ENCODE results near the gene MED12L.

Gene MED12L

DNA sequence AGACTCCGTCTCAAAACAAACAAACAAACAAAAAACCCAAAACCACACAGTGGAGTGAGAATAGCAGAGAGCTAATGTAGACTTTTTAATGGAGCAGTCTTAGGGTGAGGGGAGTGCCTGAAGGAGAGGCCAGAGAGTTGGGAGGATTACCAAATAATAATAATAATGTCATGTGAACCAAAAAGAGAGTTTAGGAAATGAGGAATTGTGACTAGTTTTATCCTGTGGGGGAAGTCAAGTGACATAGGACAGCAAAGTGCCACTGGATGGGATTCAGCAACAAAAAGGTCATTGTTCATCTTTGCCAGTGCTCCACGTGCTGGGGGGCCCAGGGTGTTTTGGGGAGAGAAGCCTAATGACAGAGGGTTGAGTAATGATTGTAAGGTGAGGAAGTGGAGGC, 218.3 kb downstream of the MED12L start:
- DNase-seq, result no peak

DNA sequence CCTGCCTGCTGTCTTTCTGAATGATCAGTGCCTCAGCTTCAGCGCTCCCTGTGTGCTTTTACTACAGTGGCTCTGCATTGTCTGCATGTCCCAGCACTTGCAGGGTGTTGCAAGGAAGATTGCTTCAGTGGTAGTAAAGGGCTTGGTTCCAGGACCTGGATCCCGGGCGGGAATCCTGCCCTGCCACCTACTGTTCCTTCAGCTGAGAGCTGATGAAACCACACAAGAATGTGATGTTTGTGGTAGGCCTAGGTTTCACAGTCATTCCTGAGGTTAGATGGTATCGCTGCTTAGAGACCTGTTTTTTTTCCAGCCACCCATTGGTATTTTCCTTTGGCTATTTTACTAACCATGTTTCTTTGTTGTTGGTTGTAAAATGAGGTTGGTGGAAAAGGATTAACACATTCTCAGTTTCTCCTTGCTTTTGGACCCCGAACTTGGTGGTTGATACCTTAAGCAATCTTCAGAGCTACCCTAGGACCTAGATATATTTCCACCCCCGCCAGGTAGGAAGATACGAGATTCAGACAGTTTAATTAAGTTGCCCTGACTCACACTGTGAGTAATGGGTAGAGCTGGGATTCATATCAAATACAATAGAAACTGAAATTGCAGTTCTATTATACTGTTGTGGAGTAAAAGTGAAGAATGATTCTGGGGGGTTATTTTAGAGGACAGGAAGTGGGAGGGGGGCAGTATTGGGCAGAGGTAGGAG, 219.8 kb downstream of the MED12L start:
- peak; percentile 99 for DNase-seq

DNA sequence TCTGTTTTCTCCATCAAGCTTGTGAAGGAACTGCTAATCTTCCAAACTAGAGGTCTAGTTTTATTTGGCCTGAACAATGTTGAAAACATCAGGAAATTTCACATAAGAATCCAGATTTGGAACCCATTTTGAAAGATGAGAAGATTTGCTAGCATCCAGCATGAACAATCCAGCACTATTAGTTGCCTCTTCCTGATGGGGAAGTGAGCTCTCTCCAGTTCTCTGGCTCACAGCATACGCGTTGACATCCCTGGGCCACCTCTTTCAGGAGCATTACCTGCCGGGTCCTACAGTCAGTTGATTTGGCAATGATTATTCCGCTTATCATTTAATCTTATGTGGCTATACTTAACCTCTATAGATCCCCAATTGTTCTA, 220.3 kb downstream of the MED12L start:
- no peak for DNase-seq

DNA sequence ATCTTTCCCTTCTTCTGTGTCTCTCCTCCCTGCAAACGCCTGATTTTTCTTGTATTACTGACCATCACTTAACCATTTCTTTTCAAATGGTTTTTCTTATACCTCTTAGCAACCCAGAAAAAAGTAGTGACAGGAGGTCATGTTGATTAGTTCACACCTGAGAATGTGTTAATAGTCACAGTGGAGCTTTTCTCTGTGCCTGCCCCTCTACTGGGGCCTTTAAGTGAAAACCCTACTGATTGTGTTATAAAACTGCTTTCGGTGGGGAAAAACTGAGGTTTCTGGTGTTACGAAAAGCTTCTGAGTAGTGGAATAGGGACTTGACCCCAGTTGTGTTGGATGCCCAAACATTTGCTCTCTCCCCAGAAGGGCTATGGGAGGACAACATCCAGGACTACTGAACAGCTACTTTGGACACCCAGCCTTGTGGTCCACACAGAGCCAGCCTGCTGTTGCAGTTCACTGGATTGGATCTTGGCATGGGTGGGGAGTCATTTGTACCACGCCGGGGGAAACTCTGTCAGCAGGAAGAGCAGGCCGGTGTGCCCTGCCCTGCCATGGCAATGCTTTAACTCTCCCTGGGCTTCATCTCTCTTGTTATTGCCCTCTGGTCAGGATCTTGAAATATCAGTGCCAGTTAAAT, 220.8 kb downstream of the MED12L start:
- DNase-seq, result no peak

DNA sequence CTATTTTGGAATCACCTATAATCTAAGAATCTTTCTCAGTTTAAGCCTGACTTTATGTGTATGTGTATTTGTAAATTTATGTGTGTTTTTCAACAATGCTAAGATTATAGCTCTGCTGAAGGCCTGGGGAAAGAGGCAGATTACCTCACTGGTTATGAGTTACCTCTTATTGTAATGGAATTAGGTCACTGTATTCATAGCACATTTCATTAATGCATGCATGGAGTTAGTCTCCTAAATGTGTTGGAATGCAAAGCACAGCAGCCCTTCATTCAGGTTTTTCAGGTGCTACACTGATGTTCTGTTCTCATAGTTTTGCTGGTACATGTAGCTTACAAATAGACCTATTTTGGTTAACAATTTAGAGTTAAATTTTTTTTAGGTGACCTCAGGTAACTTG, 221.7 kb downstream of the MED12L start:
- no peak for DNase-seq

DNA sequence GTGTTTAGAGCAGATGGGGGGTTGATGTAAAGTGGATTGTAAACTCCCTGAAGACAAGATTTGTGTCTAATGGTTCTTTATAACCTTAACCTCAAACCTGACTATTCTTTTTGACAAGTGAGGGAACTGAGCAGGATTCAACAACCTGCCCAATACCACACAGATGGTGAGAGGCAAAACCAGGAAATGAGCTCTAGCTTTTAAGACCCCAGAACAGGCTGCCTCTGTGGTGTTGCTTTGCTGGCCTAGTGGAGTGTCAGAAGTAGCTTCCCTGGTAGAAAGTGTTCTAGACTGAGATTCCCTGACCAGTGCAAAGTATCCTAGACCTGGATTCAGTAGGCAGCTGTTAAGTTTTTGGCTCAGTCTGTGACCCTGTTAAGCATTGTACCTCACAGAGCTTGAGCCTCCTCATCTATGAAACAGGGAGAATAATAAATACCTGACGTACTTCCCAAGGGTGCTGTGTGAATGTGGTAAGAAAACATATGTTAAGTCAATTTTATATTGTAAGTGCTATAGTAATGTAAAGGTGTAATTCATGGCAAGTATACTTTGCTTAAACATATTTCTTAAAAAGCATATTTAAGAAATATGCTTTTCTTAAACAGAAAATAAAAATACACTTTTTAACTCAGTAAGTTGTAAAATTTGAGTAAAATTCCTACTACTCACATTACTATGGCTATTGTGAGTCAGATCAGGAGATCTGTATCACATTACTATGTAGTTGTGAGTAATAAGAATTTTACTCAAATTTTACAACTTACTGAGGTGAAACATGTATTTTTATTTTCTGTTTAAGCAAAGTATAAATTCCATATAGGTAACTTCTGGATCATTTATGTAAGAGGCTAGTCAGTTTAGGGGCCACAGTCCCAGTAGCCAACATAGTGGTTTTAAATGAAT, 222.4 kb downstream of the MED12L start:
- no peak for DNase-seq

DNA sequence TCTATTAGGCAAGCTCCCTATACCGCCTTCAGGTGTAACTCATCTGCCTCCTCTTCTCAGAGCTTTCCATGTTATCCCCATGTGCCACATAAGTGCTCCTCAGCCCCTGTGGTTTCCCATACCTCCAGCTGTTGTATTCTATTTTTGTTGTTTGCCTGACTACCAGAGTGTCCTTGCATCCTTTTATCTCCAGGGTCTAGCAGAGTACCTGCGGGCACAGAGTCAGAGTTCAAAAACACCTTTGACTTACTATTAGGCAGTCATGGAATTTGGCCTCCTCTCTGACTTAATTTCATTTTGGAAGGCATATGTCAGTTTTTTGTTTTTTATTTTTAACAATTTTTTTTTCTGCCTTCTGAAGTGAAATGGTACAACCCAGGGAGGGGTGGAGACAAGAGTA, 224.1 kb downstream of the MED12L start:
- DNase-seq, result no peak

DNA sequence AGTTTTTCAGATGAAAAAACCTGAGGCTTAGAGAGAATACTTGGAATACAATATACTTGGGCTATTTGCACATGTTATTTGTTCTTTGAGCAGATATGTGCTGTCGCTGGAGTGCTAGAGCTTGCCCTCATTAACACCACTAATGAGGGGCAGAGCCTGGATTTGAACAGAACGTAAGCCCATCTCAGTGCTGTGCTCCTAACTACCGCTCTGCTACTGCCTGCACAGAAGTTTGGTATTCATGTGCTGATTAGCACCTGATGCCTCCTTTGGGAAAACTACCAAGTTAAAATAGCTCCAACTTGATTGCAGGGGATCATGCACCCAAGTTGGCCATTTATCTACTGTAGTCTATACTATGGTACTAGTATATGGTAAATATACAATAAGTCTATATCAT, 227.5 kb downstream of the MED12L start:
- no peak for DNase-seq

DNA sequence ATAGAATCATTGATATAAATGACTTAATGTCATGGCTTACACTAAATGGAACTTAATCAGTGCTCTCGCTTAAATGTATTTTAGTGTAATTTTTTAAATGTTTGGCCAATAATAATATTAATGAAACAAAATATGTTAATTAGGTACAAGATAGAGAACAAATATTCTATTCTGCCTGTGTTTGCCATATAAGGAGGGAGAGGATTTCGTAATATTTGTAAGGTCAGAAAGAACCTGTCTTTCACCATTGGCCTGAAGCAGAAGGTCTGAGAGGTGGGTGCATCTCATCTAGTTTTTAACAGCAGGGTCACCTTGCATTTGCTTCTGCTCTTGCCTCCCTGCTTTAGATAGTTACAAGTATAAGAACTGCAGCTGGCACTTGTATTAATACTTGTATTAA, 228.7 kb downstream of the MED12L start:
- no peak for DNase-seq

DNA sequence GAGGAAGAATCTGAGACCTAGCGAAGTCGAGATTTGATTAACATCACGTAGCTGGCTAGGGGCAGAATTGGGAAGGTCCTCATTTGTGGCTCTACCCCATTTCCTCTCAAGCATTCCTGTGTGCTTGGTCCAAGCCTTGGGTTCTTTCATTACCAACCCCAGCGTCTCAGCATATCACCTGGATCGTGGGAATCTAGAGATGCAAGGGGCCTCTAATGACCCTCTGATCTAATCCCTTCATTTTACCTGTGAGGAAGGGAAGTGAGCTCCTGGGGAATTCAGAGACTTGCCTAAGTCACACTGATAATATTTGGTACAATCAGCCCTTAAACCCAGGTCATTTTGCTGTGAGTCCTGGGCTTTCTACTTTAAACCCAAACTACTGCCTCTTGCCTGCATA, 229.1 kb downstream of the MED12L start:
- DNase-seq, result peak; percentile 59

DNA sequence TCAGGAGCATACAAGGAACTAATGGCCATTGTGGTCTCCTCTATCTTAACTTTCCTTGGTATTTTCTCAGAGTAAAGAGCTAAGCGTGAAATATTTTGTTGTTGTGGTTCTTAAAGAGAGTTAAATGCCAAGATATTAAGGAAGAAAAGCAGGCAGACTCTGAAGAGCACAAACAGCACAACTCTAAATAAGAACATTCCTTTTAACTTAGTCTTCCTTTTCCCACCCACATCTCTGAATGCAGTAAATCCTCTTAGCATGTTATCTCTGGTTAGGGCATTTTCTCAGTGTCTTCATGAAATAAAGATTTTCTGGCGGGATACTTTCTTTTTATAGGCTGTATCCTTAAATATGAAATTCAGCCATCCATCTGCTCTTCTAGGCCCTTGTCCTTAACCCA, 229.7 kb downstream of the MED12L start:
- no peak for DNase-seq

DNA sequence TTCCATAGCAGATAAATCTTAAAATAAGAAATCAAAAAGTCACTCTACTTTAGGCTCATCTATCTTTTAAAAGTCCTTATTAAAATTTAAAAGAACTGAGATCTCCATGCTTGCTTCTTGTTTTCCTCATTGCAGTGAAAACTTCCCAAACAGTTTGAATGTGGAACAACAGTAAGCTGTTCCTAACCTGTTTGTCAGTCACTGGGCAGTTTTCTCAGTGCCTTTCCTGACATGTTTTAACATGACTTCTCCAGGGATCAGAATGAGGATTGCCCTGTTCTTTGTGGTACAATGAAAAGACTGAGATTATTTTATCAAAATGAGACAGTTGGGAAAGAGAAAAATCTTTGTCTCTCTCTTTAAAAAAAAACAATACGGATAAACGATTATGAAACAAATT, 230.4 kb downstream of the MED12L start:
- no peak for DNase-seq

DNA sequence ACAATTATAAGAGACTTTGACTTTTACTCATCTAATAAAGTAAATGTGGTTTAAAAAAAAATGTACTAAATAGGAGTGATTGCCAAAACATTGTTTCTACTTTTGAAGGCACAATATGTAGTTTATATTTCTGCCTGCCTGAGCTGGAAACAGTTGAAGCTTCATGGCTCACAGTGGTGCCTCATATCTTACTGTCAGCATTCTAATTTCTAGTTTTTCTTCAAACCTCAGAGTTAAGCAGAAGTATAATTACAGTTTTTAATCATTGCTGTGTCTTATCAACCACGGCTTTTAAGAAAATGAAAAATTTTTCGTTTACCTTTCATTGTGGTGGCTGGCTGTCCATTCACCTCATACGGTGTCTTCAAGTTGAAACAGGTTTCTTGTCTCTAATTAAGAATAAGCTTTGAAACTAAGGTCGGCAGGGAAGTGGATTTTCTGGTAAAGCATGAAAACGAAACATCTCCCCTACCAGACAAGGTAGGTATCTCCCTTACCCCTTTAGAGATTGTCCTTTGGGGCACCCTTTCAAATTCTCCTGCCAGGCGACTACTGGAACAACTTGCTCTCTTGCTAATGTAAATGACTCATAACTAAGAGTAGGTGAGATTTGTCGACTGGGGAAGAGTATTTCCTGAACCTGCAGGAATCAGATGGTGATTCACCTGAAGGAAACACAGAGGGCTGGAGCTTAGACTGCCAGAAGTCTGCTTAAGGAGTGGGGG, 231.0 kb downstream of the MED12L start, which contains the start of gene GPR87:
Gene GPR87, minus strand, starts transcription at position 554 of the 725 bp plus-strand sequence. CDS start 16,720 bp downstream, outside the sequence.
- peak; percentile 88 for DNase-seq

DNA sequence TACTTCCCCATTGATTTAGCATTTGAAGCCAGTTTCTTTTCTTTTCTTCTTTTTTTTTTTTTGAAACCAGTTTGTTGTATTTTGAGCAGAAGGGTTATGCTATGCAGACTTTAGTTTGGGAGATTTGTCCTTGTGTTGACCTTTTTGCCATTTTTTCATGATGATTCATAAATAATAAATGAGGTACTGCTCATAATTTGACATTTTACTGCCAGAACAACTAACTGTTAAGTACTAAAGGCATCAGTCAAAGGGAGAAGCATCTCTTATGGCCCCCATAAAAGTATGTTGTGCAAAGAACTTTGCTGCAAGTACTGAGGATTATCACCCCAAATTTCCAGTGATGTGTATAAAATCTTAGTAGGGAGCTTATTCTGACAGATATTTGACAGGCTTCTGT, 232.8 kb downstream of the MED12L start:
- DNase-seq, result no peak

DNA sequence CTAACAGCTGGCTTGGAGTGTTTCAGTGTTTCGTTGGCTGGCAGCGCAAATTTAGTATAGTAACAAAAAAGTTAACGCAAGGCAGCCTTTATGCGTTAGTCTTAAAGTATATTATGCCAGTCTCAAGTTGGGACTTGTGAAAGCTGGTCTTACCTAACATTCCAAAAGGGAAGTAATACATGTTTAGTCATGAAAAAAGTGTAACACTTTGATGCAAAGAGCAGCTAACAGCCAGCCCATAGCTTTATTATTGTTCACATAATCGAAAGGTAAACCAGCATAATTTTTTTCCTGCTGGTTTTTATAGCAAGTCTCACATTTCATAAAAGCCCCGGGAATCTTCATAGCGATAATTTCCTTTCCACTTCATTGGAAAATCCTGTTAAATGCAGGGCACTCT, 233.5 kb downstream of the MED12L start:
- no peak for DNase-seq

DNA sequence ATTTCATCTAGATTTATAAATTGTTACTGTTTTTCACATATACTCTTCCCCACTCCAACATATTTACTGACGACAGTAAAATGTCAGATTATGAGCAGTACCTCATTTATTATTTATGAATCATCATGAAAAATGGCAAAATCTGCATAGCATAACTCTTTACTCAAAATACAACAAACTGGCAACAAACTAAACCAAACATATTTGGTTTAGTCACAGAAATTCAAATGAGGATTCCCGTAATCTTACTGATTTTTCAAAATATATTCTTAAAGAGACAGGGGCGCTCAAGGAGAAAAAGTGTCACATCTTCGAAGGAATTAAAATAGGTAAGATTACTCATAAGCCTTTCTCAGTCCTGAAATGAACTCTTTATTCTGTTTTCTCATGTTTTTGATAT, 234.2 kb downstream of the MED12L start:
- no peak for DNase-seq

DNA sequence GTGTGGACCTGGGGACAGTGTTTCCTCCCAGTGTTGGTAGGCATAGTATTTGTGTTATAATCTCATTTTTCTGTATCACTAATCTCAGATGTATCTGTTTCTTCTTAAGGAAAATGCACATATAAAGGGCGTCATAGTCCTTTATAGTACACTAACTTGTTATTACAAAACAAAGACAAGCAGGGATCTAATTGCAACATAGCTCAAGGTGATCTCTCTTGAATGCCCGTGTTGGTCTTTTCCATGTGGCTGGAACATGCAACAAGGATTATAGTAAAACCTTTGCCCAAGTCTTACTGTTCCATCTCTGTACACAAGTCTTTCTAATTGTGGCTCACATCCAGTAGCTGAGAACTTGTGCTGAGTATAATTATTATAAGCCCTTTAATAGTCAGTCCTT, 234.7 kb downstream of the MED12L start:
- DNase-seq, result no peak

DNA sequence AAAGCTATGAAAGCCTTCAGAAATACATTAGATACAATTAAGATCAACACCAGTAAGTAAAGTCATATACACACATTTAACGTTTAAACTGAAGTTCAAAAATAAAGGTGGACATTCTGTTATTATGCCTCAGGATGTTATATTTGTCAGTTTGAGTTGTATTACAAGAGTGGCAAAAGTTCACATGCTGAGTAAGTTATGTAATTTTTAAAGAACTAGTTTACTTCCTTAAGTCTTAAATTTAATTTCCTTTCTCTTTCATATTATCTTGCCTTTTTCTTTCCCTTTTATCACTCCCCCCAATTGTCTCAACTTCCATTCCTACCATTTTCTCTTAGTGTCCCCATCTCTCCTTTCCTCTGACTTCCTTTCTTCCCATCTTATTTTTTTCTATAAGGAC, 236.1 kb downstream of the MED12L start:
- no peak for DNase-seq

DNA sequence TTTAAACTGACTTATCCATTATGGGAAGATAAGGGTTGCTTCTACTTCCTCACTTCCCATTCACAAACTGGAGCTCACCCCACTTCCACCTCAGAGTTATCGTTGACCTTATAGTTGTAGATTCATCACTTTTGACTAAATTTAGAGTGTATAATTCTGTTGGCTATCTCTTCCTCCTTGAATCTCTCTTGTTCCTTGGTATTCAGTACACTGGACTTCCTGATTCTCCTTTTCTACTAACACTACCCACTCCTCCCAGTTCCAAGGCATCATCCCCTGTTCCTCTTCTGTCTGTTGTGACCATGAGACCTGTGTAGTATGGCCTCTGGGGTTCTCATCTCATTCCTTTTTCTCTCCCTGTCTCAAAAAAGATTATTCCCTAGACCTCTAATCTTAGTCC, 237.0 kb downstream of the MED12L start:
- DNase-seq, result no peak

DNA sequence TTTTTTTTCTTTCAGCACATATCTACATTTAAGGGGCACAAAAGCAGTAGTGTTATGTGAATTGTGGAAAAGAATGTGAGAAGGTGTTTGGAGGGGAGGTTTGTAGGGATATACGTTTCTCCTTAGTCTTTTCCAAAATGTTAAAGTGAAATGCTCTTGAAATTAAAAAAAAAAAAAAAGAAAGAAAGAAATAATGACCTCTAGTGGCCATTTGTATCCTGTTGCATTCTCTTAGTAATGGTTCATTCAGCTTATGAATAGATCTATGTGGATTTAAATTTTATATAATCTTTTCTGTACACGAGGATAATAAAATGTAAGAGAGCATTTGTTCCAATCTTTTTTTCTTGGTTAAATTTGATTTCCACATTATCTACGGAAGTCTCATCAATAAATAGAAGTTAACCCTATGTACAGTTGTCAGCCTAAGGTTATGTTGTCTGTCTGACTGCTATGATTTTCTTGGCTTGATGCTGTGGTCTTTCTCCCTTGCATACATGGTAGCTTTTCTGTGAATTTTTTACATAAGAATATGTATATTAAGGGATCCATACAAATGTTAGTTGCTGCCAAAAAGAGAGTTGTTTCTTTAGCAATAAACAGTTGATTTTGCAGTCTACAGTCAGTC, 242.2 kb downstream of the MED12L start:
- DNase-seq, result no peak

DNA sequence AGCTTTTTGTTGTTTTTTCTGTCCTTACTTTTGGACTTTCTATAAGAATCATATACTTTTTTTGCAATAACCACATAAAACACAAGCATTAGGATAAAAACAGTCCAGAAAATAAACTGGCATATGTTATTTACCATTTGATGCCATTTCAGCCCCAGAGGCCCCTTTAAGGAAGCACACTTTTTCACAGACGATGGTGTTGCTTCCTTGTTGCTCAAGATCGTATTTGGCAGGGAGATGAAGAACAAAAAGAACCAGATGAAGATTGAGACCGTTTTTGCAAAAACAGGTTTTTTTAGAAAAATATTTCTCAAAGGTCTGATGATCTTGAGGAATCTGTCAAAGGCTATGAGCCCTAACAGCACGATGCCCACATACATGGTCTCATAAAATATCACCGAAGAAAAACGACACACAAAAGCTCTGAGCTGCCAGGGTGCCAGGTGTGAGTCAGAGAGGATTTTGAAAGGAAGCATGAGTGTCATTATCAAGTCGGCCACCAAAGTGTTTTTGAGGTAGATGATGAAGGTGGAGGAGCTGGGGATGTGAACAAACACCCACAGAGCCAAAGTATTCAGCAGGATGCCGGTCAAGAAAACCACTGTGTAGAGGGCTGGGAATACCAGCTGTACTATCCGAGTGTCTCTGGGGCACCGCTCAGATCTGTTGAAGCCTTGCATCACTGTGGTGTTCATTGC, 243.0 kb downstream of the MED12L start:
- no peak for DNase-seq

DNA sequence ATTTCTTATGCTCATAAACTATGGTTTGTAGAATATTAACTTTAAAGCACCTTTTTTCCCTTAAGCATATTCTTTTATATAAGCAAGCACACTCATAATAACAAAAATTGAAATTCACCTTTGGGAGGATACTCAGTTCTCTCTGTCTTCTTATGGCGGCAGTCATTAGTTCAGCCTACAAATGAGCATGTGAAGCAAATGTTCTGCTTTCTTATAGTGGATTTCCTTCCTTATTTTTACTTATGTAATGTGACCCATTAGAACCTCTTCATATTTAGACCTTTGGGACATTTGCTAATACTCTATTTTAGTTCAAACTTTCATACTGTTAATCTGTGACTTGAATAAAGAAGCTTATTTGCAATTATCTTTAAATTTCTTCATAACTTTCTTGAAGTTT, 243.9 kb downstream of the MED12L start, which contains the start of gene P2RY13:
Gene P2RY13, minus strand, starts transcription at position 187 of the 400 bp plus-strand sequence. Its CDS starts 21 bp downstream, at position 166.
- no peak for DNase-seq

Measured in islet precursor cell (in vitro differentiated cells).